GM21515 (cell line): Measurements from ENCODE around the gene GAS1.
A peak's percentile ranks its signal among the peaks of the same experiment; 100 is the strongest.

Experiments
- ATAC-seq: cut with Tn5 transposase; IDR thresholded peaks from one replicate; pipeline ENCODE4 v1.9.1; 2021; ENCODE audit not compliant: unreplicated experiment

Gene GAS1

GRCh38 chr9:86947146-86948073, at the start of gene GAS1:
Gene GAS1, minus strand, starts transcription at chr9:86947506. Its CDS starts 727 bp downstream, at chr9:86946779.
- ATAC-seq = peak; percentile 47

- no peak for ATAC-seq
Observed at GRCh38 chr9:86994231-86994630, 46.9 kb upstream of the GAS1 start.

- ATAC-seq = no peak
Observed at GRCh38 chr9:86993830-86994229, 46.5 kb upstream of the GAS1 start.

- no peak for ATAC-seq
Observed at GRCh38 chr9:86991077-86991476, 43.8 kb upstream of the GAS1 start.

GRCh38 chr9:86990290-86990689, 43.0 kb upstream of the GAS1 start:
- ATAC-seq = no peak

GRCh38 chr9:86987900-86988299, 40.6 kb upstream of the GAS1 start:
- ATAC-seq = no peak

- ATAC-seq = no peak
Observed at GRCh38 chr9:86985132-86985647, 37.9 kb upstream of the GAS1 start.

- ATAC-seq = no peak
Observed at GRCh38 chr9:86983620-86984259, 36.4 kb upstream of the GAS1 start.

GRCh38 chr9:86983249-86983619, 35.9 kb upstream of the GAS1 start:
- ATAC-seq = no peak

- ATAC-seq = no peak
Observed at GRCh38 chr9:86980802-86981201, 33.5 kb upstream of the GAS1 start.

GRCh38 chr9:86979657-86980056, 32.4 kb upstream of the GAS1 start:
- ATAC-seq = no peak

GRCh38 chr9:86978922-86979474, 31.7 kb upstream of the GAS1 start:
- ATAC-seq = no peak

GRCh38 chr9:86978413-86978812, 31.1 kb upstream of the GAS1 start:
- ATAC-seq = no peak

GRCh38 chr9:86977205-86977835, 30.0 kb upstream of the GAS1 start:
- ATAC-seq = no peak

GRCh38 chr9:86975606-86976005, 28.3 kb upstream of the GAS1 start:
- ATAC-seq = no peak

GRCh38 chr9:86975036-86975435, 27.7 kb upstream of the GAS1 start:
- ATAC-seq = no peak

- ATAC-seq = no peak
Observed at GRCh38 chr9:86974421-86974820, 27.1 kb upstream of the GAS1 start.

GRCh38 chr9:86971742-86972141, 24.4 kb upstream of the GAS1 start:
- no peak for ATAC-seq

- no peak for ATAC-seq
Observed at GRCh38 chr9:86968258-86968920, 21.1 kb upstream of the GAS1 start.

- no peak for ATAC-seq
Observed at GRCh38 chr9:86966852-86967511, 19.7 kb upstream of the GAS1 start.
